Stimulated activated naive CD8-positive, alpha-beta T cell treated with anti-CD3 and anti-CD28 coated beads, Interleukin-15, amount 100 ng/mL, for 72 hours (primary cell): ENCODE data around the gene AKT1.
"Not testable (repeated sequence)": the region's sequence is repeated elsewhere in the genome, so short reads cannot be mapped to it uniquely, and the experiment has no call there.

Experiments used
- ATAC-seq: fragments of 150-1000 bp; cut with Tn5 transposase; 2 replicates; pipeline ENCODE4 v1.10.0; 2021; ENCODE audit warnings: mild to moderate bottlenecking, moderate library complexity
- DNase-seq, 2 donors: peaks; one replicate each; pipeline ENCODE4 v3.0.0; 2021 to 2022
- H3K27ac Mint-ChIP-seq, 2 donors: one replicate each; pipeline ENCODE4 v1.8.0; 2022; ENCODE audit warnings: mild to moderate bottlenecking in 2 of 2, mixed read lengths in 2 of 2, moderate library complexity in 2 of 2
- H3K27me3 Mint-ChIP-seq: one replicate; pipeline ENCODE4 v1.8.0; 2022; ENCODE audit warnings: mixed read lengths
- H3K4me1 Mint-ChIP-seq: one replicate; pipeline ENCODE4 v1.8.0; 2022; ENCODE audit warnings: mild to moderate bottlenecking, mixed read lengths
- H3K4me3 Mint-ChIP-seq, 2 donors: one replicate each; pipeline ENCODE4 v1.8.0; 2022; ENCODE audit warnings: mild to moderate bottlenecking in 2 of 2, mixed read lengths in 2 of 2, moderate library complexity in 1 of 2
- H3K9me3 Mint-ChIP-seq, 2 donors: one replicate each; pipeline ENCODE4 v1.8.0; 2022; ENCODE audit warnings: mixed read lengths in 2 of 2

AKT1 gene

DNA sequence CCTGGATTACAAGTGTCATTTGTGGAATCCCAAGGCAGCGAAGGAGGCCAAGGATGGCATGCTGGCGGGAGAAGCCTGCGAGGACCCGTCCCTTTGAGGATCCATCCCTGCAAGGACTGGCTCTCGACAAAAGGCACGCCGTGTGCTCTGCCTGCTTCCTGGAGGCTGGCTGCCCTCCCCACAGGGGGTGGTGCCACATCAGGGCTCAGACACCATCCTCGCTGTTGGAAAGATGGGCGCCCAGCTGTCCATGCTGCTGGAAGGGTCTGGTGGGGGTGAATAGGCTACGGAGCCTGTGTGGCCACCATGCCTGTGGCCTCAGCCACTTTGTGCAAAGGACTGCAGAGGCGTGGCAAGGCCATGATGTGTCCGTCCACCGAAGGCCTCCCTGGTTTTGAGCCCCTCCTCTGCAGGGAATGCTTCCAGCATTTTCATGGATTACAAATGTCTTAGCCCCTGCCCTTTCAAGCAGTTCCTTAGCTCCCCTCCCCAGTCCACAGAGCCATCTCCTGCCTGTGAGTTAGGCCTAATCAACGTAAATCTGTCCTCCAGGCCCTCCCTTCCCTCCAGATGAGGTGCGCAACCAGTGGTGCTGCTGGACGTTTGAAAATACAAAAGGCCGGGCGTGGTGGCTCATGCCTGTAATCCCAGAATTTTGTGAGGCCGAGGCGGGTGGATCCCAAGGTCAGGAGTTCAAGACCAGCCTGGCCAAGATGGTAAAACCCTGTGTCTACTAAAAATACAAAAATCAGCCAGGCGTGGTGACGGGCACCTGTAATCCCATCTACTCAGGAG is 27.5 kb upstream of the AKT1 start:
- Mint-ChIP-seq H3K27me3 (peaks cover 27% of the 10 kb centered on the region), H3K4me1 (peaks cover 25% of the 10 kb centered on the region), H3K4me3 (no peak overlapping the region), H3K27ac (no peak overlapping the region), H3K9me3 (peaks cover 11 to 14% of the 10 kb centered on the region in 2 donors)
- DNase-seq (no peak), ATAC-seq (no peak)

DNA sequence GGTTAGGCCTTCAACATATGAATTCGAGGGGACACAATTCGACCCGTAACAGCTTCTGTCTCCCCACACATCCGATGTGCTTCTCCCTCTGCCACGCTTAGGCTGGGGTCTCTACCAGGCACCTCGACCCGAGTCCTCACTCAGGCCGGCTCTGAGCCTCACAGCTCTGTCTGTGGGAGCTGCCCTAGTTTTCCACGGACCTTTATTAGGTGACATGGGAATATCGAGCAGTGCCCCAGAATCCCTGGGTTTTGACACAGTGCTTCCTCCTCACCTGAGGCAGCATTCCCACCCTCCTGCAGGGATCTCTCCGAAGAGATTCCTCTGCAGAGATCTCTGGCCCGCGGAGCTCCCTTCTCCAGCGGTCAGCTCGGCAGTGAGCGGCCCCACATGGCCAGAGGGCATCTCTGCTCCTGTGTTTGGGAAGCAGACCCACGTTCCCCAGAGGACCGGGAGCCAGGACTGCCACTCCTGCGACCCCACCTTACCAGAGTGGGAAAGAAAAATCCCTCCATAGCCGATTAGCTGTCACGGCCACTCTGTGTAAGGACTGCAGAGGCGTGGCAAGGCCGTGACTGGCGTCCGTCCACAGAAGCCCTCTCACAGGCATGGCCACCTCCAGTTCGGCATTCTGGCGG is 26.5 kb upstream of the AKT1 start:
- Mint-ChIP-seq H3K27ac (no peak overlapping the region), H3K9me3 (peaks cover 11 to 14% of the 10 kb centered on the region in 2 donors), H3K4me3 (no peak overlapping the region), H3K4me1 (peaks cover 23% of the 10 kb centered on the region), H3K27me3 (peaks cover 21% of the 10 kb centered on the region)
- no peak for ATAC-seq
- DNase-seq = no peak

DNA sequence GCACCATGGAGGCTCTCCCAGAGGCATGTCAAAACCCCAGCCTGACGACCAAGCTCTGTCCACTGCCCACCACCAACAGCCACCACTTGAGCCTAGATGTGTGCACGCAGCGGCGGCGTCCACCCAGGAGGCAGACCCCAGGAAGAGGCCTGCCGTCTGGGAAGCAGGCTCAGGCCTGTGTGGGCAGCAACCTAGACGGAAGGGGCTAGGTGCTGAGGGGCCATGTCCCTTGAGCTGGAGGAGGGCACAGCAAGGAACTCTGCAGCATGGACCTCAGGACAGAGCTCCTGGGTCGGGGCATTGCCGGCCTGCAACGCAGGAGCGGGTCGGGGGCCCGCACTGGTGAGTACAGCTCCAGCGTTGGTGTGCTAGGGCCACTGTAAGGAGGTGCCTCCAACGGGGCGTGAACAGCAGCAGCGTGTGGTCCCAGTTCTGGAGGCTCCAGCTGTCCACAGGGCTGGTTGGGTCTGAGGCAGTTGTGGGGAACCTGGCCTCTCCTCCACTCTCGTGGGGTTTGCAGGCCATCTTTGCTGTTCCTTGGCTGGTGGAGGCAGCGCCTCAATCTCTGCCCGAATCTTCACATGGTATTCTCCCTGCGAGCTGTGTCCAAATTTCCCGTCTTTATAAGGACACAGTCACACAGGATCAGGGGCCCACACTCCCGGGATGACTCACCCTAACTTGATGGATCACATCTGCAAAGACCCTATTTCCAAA is 25.8 kb upstream of the AKT1 start:
- ATAC-seq = no peak
- peaks cover 26% of the 10 kb centered on the region for H3K4me1 Mint-ChIP-seq
- peaks cover 17% of the 10 kb centered on the region for H3K27me3 Mint-ChIP-seq
- peaks cover 11 to 14% of the 10 kb centered on the region in 2 donors for H3K9me3 Mint-ChIP-seq
- no peak overlapping the region for H3K27ac Mint-ChIP-seq
- no peak for DNase-seq
- no peak overlapping the region for H3K4me3 Mint-ChIP-seq

DNA sequence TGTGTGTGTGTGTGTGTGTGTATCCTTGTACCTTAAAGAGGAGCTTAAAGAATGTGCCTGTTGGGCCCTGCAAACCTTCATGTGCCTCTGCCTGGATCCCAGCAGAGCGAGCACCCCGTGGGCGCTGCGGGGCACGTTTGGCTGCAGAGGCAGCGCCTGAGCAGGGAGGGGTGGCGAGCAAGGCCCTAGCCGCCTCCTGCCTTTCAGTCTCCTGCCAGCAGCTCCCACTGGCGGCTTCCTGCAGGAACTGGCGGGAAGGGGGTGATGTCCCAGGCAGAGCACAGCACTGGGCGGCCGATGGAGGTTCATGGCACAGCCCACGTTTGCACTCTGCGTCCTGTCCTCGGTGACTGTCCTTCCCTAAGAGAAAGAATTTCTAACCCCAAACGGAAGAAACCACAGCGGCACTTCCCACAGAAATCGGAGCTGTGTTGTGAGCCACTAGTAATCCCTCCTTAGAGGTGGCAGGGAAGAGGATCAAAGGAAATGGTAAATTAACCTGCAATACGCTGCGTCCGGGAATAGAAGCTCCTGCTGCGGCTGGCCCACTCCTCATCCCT is 25.2 kb upstream of the AKT1 start:
- peaks cover 23% of the 10 kb centered on the region for H3K4me1 Mint-ChIP-seq
- no peak overlapping the region for H3K4me3 Mint-ChIP-seq
- H3K9me3 Mint-ChIP-seq = peaks cover 11 to 14% of the 10 kb centered on the region in 2 donors
- ATAC-seq (no peak), DNase-seq (no peak)
- H3K27ac Mint-ChIP-seq = no peak overlapping the region
- peaks cover 15% of the 10 kb centered on the region for H3K27me3 Mint-ChIP-seq

DNA sequence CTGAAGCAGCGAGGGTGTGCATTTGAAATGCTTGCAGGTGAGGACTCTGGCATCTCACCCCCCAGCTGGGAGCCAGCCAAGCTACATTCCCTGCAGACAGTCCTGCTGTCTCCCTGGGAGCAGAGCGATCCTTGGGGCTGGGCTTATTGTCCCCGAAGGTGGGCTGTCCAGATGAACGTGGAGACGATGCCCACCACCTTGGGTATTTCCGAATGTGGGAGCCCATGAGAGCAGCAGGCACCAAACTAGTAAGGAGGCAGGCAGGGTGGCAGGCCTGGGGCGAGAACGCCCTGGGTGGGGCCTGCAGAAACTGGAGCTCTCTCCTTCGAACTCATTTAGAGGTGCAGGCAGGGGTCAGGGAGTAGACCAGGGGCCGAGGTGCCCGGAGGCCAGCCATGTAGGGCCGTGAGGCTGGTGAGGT is 23.8 kb upstream of the AKT1 start:
- Mint-ChIP-seq H3K27ac (no peak overlapping the region), H3K4me3 (no peak overlapping the region), H3K4me1 (peaks cover 18% of the 10 kb centered on the region), H3K27me3 (peaks cover 1% of the 10 kb centered on the region), H3K9me3 (peaks cover 3 to 6% of the 10 kb centered on the region in 2 donors)
- no peak for DNase-seq
- ATAC-seq = no peak

DNA sequence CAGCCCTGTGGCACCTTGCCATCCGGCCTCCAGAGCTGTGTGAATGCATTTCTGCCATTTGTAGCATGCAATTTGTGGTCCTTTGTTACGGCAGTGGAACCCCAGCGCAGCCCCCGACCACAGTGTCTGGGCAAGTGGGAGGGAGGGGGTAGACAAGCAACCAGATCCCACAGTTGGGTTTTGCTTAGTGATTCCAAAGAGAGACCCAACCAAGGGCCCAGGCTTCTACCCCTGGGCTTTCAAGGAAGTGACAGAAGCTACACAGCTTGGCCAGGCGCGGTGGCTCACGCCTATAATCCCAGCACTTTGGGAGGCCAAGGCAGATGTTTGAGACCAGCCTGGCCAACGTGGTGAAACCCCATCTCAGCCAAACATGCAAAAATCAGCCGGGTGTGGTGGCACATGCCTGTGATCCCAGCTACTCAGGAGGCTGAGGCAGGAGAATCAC is 23.2 kb upstream of the AKT1 start:
- H3K4me1 Mint-ChIP-seq = peaks cover 24% of the 10 kb centered on the region
- no peak overlapping the region for H3K4me3 Mint-ChIP-seq

DNA sequence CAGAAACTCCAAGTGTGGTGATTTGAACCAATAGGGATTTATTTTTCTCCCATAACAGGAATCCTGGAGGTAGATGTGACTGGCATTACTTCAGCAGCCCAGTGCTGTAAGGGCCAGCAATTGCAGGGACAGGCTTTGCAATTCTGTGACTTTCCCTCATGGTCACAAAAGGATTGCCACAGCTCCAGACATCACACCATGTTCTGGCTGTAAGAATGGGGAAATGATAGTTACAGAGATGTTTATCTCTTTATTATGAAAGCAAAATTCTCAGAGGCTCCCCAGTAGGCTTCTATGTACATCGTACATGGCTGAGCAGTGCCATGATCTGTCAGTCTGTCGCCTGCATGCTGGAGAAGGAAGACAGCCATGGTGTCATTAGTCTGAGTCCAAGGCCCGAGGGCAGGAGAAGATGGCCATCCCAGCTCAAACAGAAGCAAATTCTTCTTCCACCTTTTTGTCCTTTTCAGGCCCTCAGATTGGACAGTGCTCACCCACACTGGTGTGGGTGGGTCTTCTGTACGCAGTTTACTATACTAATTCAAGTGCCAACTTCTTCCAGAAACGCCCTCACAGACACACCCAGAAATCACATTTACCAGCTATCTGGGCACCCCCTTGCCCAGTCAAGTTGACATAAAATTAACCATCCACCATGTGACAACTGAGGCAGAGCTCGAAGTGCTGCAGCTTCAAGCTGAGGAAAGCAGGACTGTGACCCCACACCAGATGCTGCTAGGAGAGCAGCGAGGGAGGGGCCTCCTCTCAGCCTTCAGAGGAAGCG is 22.6 kb upstream of the AKT1 start:
- H3K4me1 Mint-ChIP-seq = peaks cover 30% of the 10 kb centered on the region
- no peak for ATAC-seq
- no peaks in the 10 kb centered on the region for H3K27me3 Mint-ChIP-seq
- DNase-seq = no peak
- peak overlapping the region; percentile 19 to 30 for H3K27ac Mint-ChIP-seq
- H3K4me3 Mint-ChIP-seq = peak overlapping the region in 1 of 2 donors; percentile 98
- no peaks in the 10 kb centered on the region for H3K9me3 Mint-ChIP-seq

More for the DNA sequence above, 23.2 kb upstream of the AKT1 start:
- H3K27me3 Mint-ChIP-seq = no peaks in the 10 kb centered on the region
- ATAC-seq (no peak), DNase-seq (no peak)
- H3K9me3 Mint-ChIP-seq = no peaks in the 10 kb centered on the region
- H3K27ac Mint-ChIP-seq = no peak overlapping the region

DNA sequence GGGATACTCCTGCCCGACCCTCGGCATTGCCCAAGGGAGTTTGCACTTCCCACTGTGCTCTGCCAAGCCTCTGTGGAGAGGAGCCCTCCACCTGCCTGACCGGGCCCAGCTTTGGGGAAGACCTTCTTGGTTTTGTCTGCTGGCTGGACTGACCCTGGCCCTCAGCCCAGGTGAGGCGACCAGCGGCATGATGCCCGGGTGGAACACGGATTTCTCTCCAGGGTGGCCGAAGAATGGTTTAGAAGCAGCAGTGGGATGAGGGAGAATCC is 21.0 kb upstream of the AKT1 start:
- no peak for ATAC-seq
- H3K27me3 Mint-ChIP-seq = no peaks in the 10 kb centered on the region
- peak overlapping the region; percentile 95 for H3K27ac Mint-ChIP-seq
- no peaks in the 10 kb centered on the region for H3K9me3 Mint-ChIP-seq
- H3K4me3 Mint-ChIP-seq = peak overlapping the region; percentile 83 to 98
- no peak for DNase-seq
- H3K4me1 Mint-ChIP-seq = peaks cover 30% of the 10 kb centered on the region

DNA sequence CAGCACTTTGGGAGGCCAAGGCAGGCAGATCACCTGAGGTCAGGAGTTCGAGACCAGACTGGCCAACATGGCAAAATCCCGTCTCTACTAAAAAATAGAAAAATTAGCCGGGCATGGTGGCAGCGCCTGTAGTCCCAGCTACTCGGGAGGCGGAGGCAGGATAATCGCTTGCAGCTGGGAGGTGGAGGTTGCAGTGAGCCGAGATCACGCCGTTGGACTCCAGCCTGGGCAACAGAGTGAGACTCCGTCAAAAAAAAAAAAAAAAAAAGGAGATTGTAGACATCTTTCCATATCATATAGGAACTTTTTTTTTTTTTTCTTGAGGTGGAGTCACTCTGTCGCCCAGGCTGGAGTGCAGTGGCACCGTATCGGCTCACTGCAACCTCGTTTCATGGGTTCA is 19.2 kb upstream of the AKT1 start:
- ATAC-seq, H3K27ac Mint-ChIP-seq, H3K27me3 Mint-ChIP-seq, H3K9me3 Mint-ChIP-seq, DNase-seq: not testable (repeated sequence)
- peak overlapping the region; percentile 83 to 98 for H3K4me3 Mint-ChIP-seq
- peaks cover 30% of the 10 kb centered on the region for H3K4me1 Mint-ChIP-seq

DNA sequence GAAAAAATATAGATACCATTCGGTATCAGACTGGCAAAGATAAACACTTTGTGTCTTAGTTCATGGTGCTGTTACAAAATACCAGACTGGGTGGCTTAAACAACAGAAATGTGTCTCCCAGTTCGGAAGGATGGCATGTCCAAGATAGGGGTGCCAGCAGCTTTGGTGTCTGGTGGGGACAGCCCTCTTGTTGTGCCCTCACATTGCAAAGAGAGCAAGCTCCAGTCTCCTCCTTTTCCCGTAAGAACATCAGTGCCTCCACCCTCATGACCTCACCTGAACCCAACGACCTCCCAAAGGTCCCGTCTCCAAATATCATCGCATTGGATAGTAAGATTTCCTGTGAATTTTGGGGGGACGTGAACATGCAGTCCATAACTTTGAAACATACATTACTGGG is 17.7 kb upstream of the AKT1 start:
- no peak overlapping the region for H3K4me3 Mint-ChIP-seq
- no peaks in the 10 kb centered on the region for H3K27me3 Mint-ChIP-seq
- no peaks in the 10 kb centered on the region for H3K9me3 Mint-ChIP-seq
- no peak overlapping the region for H3K27ac Mint-ChIP-seq
- H3K4me1 Mint-ChIP-seq = peaks cover 30% of the 10 kb centered on the region
- no peak for DNase-seq
- ATAC-seq = no peak

DNA sequence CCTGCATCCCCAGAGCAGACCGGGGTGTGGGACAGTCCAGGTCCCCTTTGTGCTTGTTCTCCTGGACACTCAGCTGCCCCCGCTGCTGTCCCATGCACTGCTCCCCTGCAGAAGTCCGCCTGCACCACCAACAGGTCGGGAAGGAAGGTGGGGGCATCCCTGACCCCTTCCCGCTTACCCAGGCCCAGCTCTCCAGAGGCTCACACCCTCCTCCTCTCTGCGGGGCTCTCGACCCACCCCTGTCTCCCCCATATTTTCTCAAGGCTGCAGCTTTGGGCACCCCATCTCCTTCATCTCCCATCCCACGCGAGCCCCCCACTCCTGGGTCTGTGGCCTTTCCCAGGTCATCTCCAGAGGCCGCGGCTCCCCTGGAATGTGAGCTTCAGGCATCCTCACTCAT is 14.8 kb upstream of the AKT1 start:
- Mint-ChIP-seq H3K27me3 (no peaks in the 10 kb centered on the region), H3K27ac (no peak overlapping the region), H3K4me3 (no peak overlapping the region), H3K9me3 (peaks cover 0 to 9% of the 10 kb centered on the region in 2 donors), H3K4me1 (peaks cover 15% of the 10 kb centered on the region)
- ATAC-seq (no peak), DNase-seq (no peak)

DNA sequence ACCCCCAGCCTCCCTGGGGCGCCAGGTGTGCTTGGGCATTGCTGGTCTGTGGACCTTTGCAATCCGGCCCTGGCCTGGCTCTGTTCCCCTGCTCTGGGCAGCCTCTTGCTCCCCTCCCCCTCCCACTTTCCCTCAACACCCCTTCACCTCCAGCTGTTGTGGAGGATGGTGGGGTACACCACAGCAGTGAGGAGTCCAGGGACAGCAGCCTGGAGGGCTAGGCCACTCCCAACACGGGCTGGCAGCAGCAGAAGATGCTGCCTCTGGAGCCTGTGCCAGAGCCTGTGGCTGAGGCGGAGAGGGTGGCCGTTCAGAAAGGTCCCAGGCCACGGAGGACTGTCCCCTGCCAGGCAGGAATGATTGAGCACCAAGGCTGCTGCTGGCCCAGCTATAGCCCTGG is 12.9 kb upstream of the AKT1 start:
- Mint-ChIP-seq H3K27ac (no peak overlapping the region), H3K9me3 (peaks cover 0 to 9% of the 10 kb centered on the region in 2 donors), H3K4me3 (no peak overlapping the region), H3K4me1 (peaks cover 11% of the 10 kb centered on the region), H3K27me3 (no peaks in the 10 kb centered on the region)
- DNase-seq (no peak), ATAC-seq (no peak)

DNA sequence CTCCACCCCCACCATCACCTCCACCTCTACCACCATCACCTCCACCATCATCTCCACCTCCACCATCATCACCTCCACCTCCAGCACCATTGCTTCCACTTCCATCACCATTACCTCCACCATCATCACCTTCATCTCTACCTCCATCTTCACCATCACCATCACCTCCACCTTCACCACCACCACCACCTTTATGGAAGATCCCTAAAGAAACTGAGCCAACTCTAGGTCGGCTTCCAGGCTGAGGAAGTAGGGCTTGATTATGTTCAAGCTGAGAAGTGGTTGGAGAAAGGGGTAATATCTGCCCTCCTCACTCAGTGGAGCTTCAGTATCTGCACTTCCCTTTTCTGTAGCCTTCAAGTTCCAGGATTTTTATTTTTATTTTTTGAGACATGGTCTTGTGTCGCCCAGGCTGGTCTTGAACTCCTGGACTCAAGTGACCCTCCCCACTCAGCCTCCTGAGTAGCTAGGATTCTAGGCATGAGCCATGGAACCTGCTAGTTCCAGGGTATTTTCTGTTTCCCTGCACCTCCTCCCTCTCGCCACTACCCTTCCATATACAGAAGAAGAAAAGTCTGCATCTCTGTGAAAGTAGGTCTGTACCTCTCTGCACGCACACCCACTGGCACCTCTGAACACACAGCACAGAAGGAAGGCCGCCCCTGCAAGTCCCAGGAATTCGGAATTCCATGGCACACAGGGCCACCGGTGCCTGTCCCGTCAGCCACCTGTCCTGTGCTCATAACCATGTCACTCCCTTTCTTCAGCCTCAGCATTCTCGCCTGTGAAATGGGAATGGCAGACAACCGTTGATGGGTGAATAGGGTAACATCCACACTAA is 11.3 kb upstream of the AKT1 start:
- peak overlapping the region in 1 of 2 donors; percentile 65 for H3K27ac Mint-ChIP-seq
- ATAC-seq = no peak
- peaks cover 0 to 9% of the 10 kb centered on the region in 2 donors for H3K9me3 Mint-ChIP-seq
- no peak overlapping the region for H3K4me3 Mint-ChIP-seq
- no peaks in the 10 kb centered on the region for H3K27me3 Mint-ChIP-seq
- DNase-seq = no peak
- H3K4me1 Mint-ChIP-seq = peaks cover 16% of the 10 kb centered on the region

DNA sequence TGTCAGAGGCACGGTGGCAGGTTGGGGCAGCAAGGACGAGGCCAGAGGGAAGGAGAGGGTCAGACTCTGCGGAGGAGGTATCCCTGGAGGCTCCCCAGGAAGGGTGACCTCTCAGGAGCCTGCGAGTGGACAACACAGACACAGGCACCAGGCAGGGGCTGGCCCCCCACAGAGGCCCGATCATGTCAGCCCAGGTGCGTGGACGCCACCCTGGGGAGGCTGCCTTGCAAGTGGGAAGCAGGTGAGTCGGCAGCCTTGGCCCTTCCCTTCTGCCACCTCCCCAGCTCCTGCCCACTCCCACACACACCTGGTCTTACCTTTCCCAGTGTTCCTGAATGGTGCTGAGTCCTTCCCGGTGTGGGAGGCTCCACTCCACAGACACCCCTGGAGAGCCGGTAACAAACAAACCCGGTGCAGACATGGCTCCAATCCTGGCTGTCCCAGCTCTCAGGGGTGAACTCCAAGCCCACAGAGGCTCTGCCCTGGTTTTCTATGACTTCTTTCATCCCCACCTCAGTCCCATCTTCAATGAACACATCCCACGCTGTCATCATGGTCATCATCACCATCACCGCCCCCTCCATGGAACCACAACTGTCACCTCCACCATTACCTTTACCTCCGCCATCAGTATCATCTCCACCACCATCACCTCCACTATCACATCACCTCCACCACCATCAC is 10.5 kb upstream of the AKT1 start:
- DNase-seq (no peak), ATAC-seq (no peak)
- peaks cover 24% of the 10 kb centered on the region for H3K4me1 Mint-ChIP-seq
- no peaks in the 10 kb centered on the region for H3K27me3 Mint-ChIP-seq
- no peak overlapping the region for H3K4me3 Mint-ChIP-seq
- peak overlapping the region in 1 of 2 donors; percentile 27 for H3K27ac Mint-ChIP-seq
- peaks cover 0 to 9% of the 10 kb centered on the region in 2 donors for H3K9me3 Mint-ChIP-seq
